ENCODE measurements around the gene SMCO2. TPM values are rescaled to one million over a fixed set of nuclear protein-coding genes. Genes with fewer than 3 reads are reported as not detected.

The SMCO2 gene
- total RNA-seq, 1 experiment from 2014 or later = not detected

GRCh38 chr12:27515671-27516070 is 69.1 kb downstream of the SMCO2 start (continued):
- TF ChIP-seq CTCF (IDR thresholded peaks at IDR 0.05 in 2 of 3, conservative IDR thresholded peaks at IDR 0.05 in 1 of 3; ENCODE audit: borderline replicate concordance in 1 of 3, insufficient read depth in 1 of 3, low read depth in 2 of 3, low read length in 2 of 3) (no peak), CBX3 (IDR thresholded peaks at IDR 0.05; ENCODE audit: low read depth) (no peak), ZFX (IDR thresholded peaks at IDR 0.05) (no peak), YY1 (IDR thresholded peaks at IDR 0.05; ENCODE audit: extremely low read depth, insufficient replicate concordance, low read depth, low read length) (no peak), EGR1 (IDR thresholded peaks at IDR 0.05; ENCODE audit: low read depth) (no peak)

- POLR2A ChIA-PET = no interaction called here
- no peak overlapping the region for H2AFZ ChIP-seq (ENCODE audit: low read depth, low read length, poor library complexity, severe bottlenecking)
- intact Hi-C loops (cut with micrococcal nuclease) = no loop called here
Observed at GRCh38 chr12:27516625-27517024, 70.1 kb downstream of the SMCO2 start.

More at GRCh38 chr12:27516625-27517024, 70.1 kb downstream of the SMCO2 start:
- Histone ChIP-seq H3K27me3 (ENCODE audit: insufficient read depth, low read length) (no peaks in the 10 kb centered on the region), H3K9me3 (ENCODE audit: control insufficient read depth in 1 of 2, insufficient read depth in 1 of 2, low read depth in 1 of 2, low read length in 2 of 2) (no peaks in the 10 kb centered on the region), H3K4me1 (ENCODE audit: control insufficient read depth in 1 of 2, insufficient read depth in 2 of 2, low read length in 2 of 2) (no peaks in the 10 kb centered on the region), H3K36me3 (ENCODE audit: control insufficient read depth in 1 of 2, insufficient read depth in 2 of 2, low read length in 2 of 2) (no peaks in the 10 kb centered on the region), H3K9me2 (ENCODE audit: insufficient read depth) (no peaks in the 10 kb centered on the region), H3K4me3 (replicated peaks in 1 of 2; ENCODE audit: low read depth in 1 of 2, low read length in 2 of 2) (no peak overlapping the region), H3K27ac (ENCODE audit: low read depth, low read length) (no peak overlapping the region), H3K4me2 (ENCODE audit: low read length) (no peak overlapping the region), H4K20me1 (ENCODE audit: insufficient read depth) (no peaks in the 10 kb centered on the region), H3K79me2 (ENCODE audit: insufficient read depth, low read length) (no peaks in the 10 kb centered on the region), H3K9ac (ENCODE audit: low read length) (no peak overlapping the region)
- CTCF ChIA-PET = no interaction called here
- BruUV-seq (replicated peaks) = no TSS peak
- no peak for DNase-seq (ENCODE audit: low read depth, low spot score)
- ATAC-seq = no peak
- TF ChIP-seq POLR2A (IDR thresholded peaks at IDR 0.05; ENCODE audit: borderline replicate concordance, extremely low read depth, insufficient read depth, insufficient read length) = no peak
- TF ChIP-seq EGR1 (IDR thresholded peaks at IDR 0.05; ENCODE audit: low read depth) = no peak
- no peak for TF ChIP-seq CEBPB (IDR thresholded peaks at IDR 0.05; ENCODE audit: low read depth)
- TF ChIP-seq CBX3 (IDR thresholded peaks at IDR 0.05; ENCODE audit: low read depth) = no peak
- TF ChIP-seq SP1 (IDR thresholded peaks at IDR 0.05; ENCODE audit: low read depth) = no peak
- TF ChIP-seq YY1 (IDR thresholded peaks at IDR 0.05; ENCODE audit: extremely low read depth, insufficient replicate concordance, low read depth, low read length) = no peak
- TF ChIP-seq, protein P1, sequence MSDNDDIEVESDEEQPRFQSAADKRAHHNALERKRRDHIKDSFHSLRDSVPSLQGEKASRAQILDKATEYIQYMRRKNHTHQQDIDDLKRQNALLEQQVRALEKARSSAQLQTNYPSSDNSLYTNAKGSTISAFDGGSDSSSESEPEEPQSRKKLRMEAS (IDR thresholded peaks at IDR 0.05) = no peak
- no peak for TF ChIP-seq ZNF274 (IDR thresholded peaks at IDR 0.05; ENCODE audit: low read depth, low read length)
- no peak for TF ChIP-seq TCF7L2 (IDR thresholded peaks at IDR 0.05; ENCODE audit: borderline replicate concordance, extremely low read depth, insufficient read depth, insufficient read length)
- TF ChIP-seq JUND (IDR thresholded peaks at IDR 0.05) = no peak
- RAD21 ChIA-PET (ENCODE audit: low non-redundant PET in 1 of 2, low total read pairs in 2 of 2, uncharacterized antibody in 2 of 2, unreplicated experiment in 2 of 2) = no interaction called here
